Activated T-cell treated with anti-CD3 and anti-CD28 coated beads, Interleukin-2, amount 50 U/mL, for 1 hour (primary cell): ENCODE data around the gene ARF4.
A peak's percentile ranks its signal among the peaks of the same experiment; 100 is the strongest.

Source experiments
- DNase-seq: peaks from one replicate; pipeline ENCODE4 v3.0.0-alpha.2; 2020

Gene ARF4

DNA sequence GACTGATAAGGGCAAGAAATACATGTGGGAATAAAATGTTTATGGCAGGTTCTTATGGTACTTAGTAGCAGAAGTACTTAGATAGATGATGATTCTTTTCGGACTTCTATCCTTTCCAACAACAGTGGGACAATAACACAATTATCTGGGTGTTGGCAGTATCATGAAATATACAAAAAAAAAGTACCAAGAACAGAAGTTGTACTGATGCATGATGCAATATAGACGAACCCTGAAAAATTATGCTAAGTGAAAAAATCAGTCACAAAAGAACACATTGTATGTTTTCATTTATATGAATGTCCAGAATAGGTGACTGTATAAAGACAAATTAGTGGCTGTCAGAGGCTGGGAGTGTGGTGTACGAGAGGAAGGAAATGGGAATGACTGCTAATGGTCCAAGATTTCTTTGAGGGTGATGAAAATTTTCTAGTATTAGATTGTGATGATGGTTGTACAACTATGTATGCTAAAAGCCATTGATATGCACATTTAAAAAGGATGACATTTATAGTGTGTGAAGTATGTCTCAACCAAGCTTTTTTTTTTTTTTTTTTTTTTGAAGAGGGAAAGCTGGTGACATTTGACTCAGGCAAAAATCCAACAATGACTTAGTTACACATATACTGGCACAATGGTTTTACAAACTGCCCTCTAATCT, 21.0 kb downstream of the ARF4 start:
- no peak for DNase-seq

- no peak for DNase-seq
These were observed 25.0 kb downstream of the ARF4 start for GRCh38 chr3:57572096-57572495.

- DNase-seq = no peak
These were observed 26.3 kb downstream of the ARF4 start for GRCh38 chr3:57570878-57571277.

GRCh38 chr3:57569859-57570450, 27.2 kb downstream of the ARF4 start:
- DNase-seq = no peak

DNA sequence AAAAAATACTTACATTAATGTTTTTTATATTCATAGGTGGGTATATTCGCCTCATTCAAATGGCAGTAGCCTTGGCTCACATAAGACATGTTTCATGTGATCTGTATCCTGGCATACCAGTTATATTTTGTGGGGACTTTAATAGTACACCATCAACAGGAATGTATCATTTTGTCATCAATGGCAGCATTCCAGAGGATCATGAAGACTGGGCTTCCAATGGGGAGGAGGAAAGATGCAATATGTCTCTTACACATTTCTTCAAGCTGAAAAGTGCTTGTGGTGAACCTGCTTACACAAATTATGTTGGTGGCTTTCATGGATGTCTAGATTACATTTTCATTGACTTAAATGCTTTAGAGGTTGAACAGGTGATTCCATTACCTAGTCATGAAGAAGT, 37.6 kb downstream of the ARF4 start:
- no peak for DNase-seq

DNA sequence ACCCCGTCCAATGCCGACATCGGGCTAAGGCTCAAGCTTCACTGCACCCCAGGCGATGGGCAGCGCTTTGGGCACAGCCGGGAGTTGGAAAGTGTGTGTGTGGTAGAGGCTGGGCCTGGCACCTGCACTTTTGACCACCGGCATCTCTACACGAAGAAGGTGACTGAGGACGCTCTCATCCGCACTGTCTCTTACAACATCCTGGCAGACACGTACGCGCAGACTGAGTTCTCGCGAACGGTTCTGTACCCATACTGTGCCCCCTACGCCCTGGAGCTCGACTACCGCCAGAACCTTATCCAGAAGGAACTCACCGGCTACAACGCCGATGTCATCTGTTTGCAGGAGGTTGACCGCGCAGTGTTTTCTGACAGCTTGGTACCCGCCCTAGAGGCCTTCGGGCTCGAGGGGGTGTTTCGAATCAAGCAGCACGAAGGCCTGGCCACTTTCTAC, 40.0 kb downstream of the ARF4 start:
- DNase-seq = peak; percentile 45

DNA sequence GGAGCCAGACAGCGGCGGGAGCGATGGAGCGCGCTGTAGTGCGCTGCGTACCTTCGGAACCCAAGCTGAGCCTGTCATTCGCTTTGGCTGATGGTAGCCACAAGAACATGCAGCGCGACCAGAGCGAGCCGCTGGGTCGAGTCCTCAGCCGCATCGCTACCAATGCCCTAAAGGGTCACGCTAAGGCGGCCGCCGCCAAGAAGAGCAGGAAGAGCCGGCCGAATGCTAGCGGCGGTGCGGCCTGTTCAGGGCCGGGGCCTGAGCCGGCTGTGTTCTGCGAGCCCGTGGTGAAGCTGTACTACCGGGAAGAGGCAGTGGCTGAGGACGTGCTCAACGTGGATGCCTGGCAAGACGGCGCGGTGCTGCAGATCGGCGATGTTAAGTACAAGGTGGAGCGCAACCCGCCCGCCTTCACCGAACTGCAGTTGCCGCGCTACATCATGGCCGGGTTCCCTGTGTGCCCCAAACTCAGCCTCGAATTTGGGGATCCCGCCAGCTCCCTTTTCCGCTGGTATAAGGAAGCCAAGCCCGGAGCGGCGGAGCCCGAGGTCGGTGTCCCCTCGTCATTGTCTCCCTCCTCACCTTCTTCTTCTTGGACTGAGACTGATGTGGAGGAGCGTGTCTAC, 40.6 kb downstream of the ARF4 start:
- no peak for DNase-seq

GRCh38 chr3:57555738-57556458, 41.2 kb downstream of the ARF4 start, which contains the start of gene PDE12:
PDE12 (plus strand) TSS chr3:57556274; CDS start chr3:57556380, 106 bp downstream.
- DNase-seq = peak; percentile 85

- no peak for DNase-seq
These were observed 41.8 kb downstream of the ARF4 start for GRCh38 chr3:57555306-57555705.

GRCh38 chr3:57546616-57547015, 50.5 kb downstream of the ARF4 start:
- no peak for DNase-seq

- DNase-seq = no peak
These were observed 51.4 kb downstream of the ARF4 start for GRCh38 chr3:57545636-57546268.

DNA sequence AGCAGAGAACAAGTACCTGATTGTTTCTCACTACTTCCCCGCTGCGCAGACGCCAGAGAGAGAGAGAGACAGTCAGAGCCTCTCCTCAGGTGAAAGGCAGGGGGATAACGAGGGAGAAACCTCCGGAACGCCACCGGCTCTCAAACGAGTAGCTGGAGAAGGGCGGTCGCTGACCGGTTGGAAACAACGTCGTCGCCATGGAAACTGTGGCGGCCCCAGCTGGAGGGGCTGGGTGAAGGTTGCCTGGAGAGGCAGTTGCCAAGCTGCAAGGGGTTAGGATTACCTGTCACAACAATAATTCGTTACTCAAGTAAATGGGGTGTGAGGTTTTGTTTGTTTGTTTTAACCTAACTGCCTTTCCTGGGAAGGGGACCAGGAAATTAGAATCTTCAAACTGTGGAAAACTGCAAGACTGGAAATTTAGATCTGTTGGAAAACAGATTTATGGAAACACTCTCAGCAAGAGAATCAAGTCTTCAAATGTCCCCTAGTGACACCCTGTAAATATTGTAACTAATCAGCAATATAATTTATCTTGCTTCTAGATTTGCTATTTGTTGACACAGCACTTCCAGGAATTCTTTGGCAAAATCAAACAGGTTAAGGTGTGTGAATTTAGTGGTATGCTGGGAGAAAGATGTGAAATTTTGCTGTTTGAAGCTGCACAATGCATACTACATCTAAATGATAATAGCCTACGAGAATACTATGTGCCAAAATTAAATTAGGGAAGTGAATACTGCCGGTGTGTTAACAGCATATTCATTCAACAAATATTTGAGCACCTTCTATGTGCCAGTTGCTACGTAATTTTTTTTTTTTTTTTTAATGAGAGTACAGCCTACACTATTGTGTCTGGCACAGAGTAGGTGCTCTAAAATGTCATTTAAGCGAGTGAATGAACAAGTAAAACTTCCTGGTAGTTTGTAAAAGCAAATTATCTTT, 52.7 kb downstream of the ARF4 start, which contains the start of gene DNAH12:
TSS of gene DNAH12 (minus strand) at position 164 of the 945 bp plus-strand sequence. CDS start 1,474 bp downstream, outside the sequence.
- DNase-seq = no peak

DNA sequence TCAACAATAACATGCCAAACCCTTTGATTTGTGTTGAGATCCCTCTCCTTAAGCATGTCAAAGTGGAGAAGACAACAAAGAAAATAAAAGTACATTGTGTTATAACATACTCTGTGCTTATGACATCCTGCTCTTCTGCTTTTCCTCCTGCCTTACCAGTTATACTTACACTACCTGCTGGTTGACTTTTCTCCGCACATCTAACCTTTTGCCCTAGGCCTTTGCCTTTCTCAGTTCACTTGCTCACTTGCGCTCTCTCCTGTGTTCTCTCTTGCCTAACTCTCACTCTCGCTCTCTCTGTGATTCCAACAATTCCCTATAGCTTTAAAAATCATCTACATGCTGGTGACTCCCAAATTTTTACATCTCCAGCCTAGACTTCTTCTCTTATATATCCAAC, 58.7 kb downstream of the ARF4 start:
- no peak for DNase-seq

DNA sequence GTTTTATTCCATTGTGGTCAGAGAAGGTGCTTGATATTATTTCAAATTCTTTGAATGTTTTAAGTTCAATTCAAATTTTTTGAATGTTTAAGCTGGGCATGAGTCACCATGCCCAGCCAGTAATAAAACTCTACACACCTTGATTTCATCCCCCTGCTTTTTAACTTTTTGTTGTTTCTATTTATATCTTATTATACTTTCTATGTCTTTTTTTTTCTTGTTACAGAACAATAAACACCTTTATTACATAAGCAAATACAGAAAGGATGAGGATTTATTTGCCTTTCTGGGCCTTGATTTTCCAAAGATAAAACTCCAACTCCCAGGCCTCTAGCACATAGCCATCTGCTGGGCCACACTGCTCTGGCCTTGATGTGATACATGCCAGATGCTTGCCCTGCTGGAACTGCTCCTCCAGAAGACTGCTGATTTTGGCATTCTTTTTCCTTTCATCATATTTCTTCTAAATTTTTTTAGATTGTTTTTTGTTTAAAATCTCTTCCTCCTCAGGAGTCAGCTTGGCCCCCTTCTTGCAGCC, 67.0 kb downstream of the ARF4 start:
- DNase-seq = no peak
